C4-2B (cell line): ENCODE data around the gene NCKAP5.

Source experiments
- H3K27ac ChIP-seq: fragments of 450-650 bp; 2 replicates; pipeline ENCODE4 v1.5.1; 2017
- CTCF ChIP-seq: fragments of 450-650 bp; conservative IDR thresholded peaks from 2 replicates; pipeline ENCODE4 v1.5.1; 2017; ENCODE audit warnings: mild to moderate bottlenecking
- ZFX ChIP-seq: fragments of 450-650 bp; IDR thresholded peaks from 2 replicates; pipeline ENCODE4 v1.6.1; 2017

The NCKAP5 gene

GRCh38 chr2:132845339-132845738 is 722.9 kb downstream of the NCKAP5 start:
- H3K27ac ChIP-seq = no peak overlapping the region
- TF ChIP-seq CTCF (no peak), ZFX (no peak)

GRCh38 chr2:132844585-132844984 is 723.7 kb downstream of the NCKAP5 start:
- TF ChIP-seq CTCF = no peak
- no peak for TF ChIP-seq ZFX
- no peak overlapping the region for H3K27ac ChIP-seq

GRCh38 chr2:132837769-132838168 is 730.5 kb downstream of the NCKAP5 start:
- TF ChIP-seq ZFX (no peak), CTCF (no peak)
- H3K27ac ChIP-seq = no peak overlapping the region

GRCh38 chr2:132830321-132830827 is 737.9 kb downstream of the NCKAP5 start:
- no peak overlapping the region for H3K27ac ChIP-seq
- TF ChIP-seq ZFX (no peak), CTCF (no peak)

- TF ChIP-seq CTCF (no peak), ZFX (no peak)
Measured at GRCh38 chr2:132825601-132826000, 742.7 kb downstream of the NCKAP5 start.

GRCh38 chr2:132824716-132825115 is 743.5 kb downstream of the NCKAP5 start:
- TF ChIP-seq CTCF (no peak), ZFX (no peak)
- no peak overlapping the region for H3K27ac ChIP-seq

More at GRCh38 chr2:132825601-132826000, 742.7 kb downstream of the NCKAP5 start:
- no peak overlapping the region for H3K27ac ChIP-seq

- no peak for TF ChIP-seq CTCF
- no peak for TF ChIP-seq ZFX
- no peak overlapping the region for H3K27ac ChIP-seq
Measured at GRCh38 chr2:132816234-132816633, 752.0 kb downstream of the NCKAP5 start.
